Sigmoid colon (tissue), 7 donors: ENCODE data around the gene FSTL4. TPM values are rescaled to one million over a fixed set of nuclear protein-coding genes. Genes with fewer than 3 reads are reported as not detected.

Source experiments
- DNase-seq: peaks from one replicate; pipeline ENCODE4 v3.0.0-alpha.2; 2019
- H3K27ac ChIP-seq, 4 donors: fragments of 200-600 bp; sonication (generic); one replicate each; pipeline ENCODE4 v1.5.1; 2016 to 2019; ENCODE audit warnings: mild to moderate bottlenecking in 1 of 4
- H3K27me3 ChIP-seq, 3 donors: fragments of 200-600 bp; sonication (generic); one replicate each; pipeline ENCODE4 v1.5.1; 2019; ENCODE audit warnings: mild to moderate bottlenecking in 1 of 3
- H3K36me3 ChIP-seq, 4 donors: fragments of 200-600 bp; sonication (generic); one replicate each; pipeline ENCODE4 v1.5.1; 2016 to 2019
- H3K4me1 ChIP-seq, 4 donors: fragments of 200-600 bp; sonication (generic); one replicate each; pipeline ENCODE4 v1.5.1; 2017 to 2019
- H3K4me3 ChIP-seq, 4 donors: fragments of 200-600 bp; sonication (generic); one replicate each; pipeline ENCODE4 v1.5.1; 2017 to 2019; ENCODE audit warnings: mild to moderate bottlenecking in 2 of 4, moderate library complexity in 1 of 4
- H3K9me3 ChIP-seq, 4 donors: fragments of 200-600 bp in 3 of 4; sonication (generic) in 3 of 4; one replicate each; pipeline versions ENCODE4 v1.5.1 to v1.6.1; 2013 to 2019
- EP300 ChIP-seq, 4 donors: sonication (generic); formaldehyde crosslinking; IDR thresholded peaks; one replicate each; pipeline ENCODE4 v1.6.1; 2017; ENCODE audit warnings: antibody characterized with exemption in 4 of 4
- POLR2A ChIP-seq, 2 donors: fragments of 450-650 bp; IDR thresholded peaks; one replicate each; pipeline ENCODE4 v1.6.1; 2016; ENCODE audit warnings: antibody characterized with exemption in 2 of 2, mild to moderate bottlenecking in 2 of 2, moderate library complexity in 2 of 2
- POLR2AphosphoS5 ChIP-seq, 4 donors: sonication (generic); formaldehyde crosslinking; IDR thresholded peaks; one replicate each; pipeline ENCODE4 v1.6.1; 2017; ENCODE audit warnings: antibody characterized with exemption in 4 of 4
- WGBS, 2 donors: extraction: QIAGEN DNeasy Blood & Tissue Kit; methylation state at CpG; one replicate each; pipeline ENCODE4 v1.1.7; 2013; 5-methylcytosine and 5-hydroxymethylcytosine counted together
- intact Hi-C: fragments of 100-400 bp; cut with DNase I; formaldehyde crosslinking; loops from one replicate; pipeline ENCODE4 v1.15.1; 2023
- polyA plus RNA-seq, 3 donors: library from polyadenylated mRNA; stranded (reverse); fragments of 200-250 nt; gene quantifications; one replicate each; pipeline ENCODE4 v1.2.3, GENCODE V29; 2013
- total RNA-seq, 4 donors: library from RNA; depleted of rRNA; stranded (reverse); fragments of >200 nt; gene quantifications; one replicate each; pipeline ENCODE4 v1.1.0, GENCODE V29; 2016
- TF ChIP-seq, protein P1 (sequence below), 4 experiments: fragments of 450-650 bp in 3 of 4; fragments of 200-600 bp in 1 of 4; IDR thresholded peaks; one replicate each; pipeline ENCODE4 v1.5.1; 2016 to 2019; ENCODE audit warnings: antibody characterized with exemption in 4 of 4, mild to moderate bottlenecking in 3 of 4, moderate library complexity in 2 of 4
- donor health status: healthy with polysubstance abuse.
- donor health status: Bipolar disorder and iron deficiency.
- donor health status: healthy.

The FSTL4 gene
- total and polyA plus RNA-seq, 7 donors, result 0.23 to 0.45 (median 0.28) TPM; not detected in 4

DNA sequence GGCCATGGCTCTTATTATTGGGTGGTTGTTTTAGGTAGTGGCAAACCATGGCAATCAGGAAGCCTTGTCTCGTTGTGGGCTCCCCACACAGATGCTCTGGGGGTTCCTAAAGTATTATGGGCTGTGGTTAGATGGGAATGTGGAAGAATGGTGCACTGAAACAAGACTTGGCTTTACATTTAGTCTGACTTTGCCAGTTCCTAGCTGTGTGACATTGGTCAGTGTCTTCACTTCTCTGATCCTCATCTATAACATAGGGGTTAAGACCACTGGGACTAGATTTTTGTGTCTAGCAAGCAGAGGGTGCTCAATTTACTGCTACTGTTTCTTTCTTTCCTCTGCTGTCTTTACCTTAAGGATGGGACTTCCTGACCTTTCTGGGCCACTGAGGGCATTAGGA, 411.0 kb downstream of the FSTL4 start:
- intact Hi-C loops, result no loop called here
- H3K4me3 ChIP-seq, result no peak overlapping the region
- no peak overlapping the region for H3K27ac ChIP-seq
- no peaks in the 10 kb centered on the region for H3K36me3 ChIP-seq
- no peak for TF ChIP-seq EP300 (IDR thresholded peaks at IDR 0.05)
- no peak for TF ChIP-seq POLR2AphosphoS5 (IDR thresholded peaks at IDR 0.05)
- TF ChIP-seq POLR2A (IDR thresholded peaks at IDR 0.05), result no peak
- peaks cover 0 to 16% (median 0%) of the 10 kb centered on the region in 3 donors for H3K27me3 ChIP-seq
- 65 to 77% methylated on average over 1 of the region's 1 CpG for WGBS, 2 donors
- no peaks in the 10 kb centered on the region for H3K9me3 ChIP-seq
- no peak for DNase-seq
- H3K4me1 ChIP-seq, result no peaks in the 10 kb centered on the region

DNA sequence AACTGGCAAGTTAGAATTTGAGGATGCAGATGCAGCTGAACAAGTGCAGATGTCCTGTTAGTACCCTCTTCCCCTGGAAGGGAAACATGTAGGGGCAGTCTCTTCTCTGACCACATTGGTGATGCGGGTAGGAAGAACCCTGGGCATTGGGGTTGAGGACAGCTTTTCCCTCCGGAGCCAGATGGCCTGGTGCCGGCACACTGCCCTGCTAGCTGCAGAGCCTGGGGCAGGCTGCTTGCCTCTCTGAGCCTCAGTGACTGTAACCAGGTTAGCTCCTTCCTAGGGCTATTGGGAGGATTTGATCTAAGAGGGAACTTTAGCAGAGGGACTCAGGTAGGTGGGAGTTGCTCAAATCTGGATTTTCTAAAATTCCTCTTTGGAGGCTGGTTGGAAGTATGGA, 412.1 kb downstream of the FSTL4 start:
- intact Hi-C loops, result no loop called here
- no peak for DNase-seq
- WGBS, 2 donors, result 93 to 94% methylated on average over 3 of the region's 3 CpGs
- no peak overlapping the region for H3K4me3 ChIP-seq
- TF ChIP-seq, protein P1, sequence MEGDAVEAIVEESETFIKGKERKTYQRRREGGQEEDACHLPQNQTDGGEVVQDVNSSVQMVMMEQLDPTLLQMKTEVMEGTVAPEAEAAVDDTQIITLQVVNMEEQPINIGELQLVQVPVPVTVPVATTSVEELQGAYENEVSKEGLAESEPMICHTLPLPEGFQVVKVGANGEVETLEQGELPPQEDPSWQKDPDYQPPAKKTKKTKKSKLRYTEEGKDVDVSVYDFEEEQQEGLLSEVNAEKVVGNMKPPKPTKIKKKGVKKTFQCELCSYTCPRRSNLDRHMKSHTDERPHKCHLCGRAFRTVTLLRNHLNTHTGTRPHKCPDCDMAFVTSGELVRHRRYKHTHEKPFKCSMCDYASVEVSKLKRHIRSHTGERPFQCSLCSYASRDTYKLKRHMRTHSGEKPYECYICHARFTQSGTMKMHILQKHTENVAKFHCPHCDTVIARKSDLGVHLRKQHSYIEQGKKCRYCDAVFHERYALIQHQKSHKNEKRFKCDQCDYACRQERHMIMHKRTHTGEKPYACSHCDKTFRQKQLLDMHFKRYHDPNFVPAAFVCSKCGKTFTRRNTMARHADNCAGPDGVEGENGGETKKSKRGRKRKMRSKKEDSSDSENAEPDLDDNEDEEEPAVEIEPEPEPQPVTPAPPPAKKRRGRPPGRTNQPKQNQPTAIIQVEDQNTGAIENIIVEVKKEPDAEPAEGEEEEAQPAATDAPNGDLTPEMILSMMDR (IDR thresholded peaks at IDR 0.05), result no peak
- TF ChIP-seq POLR2AphosphoS5 (IDR thresholded peaks at IDR 0.05) (no peak), POLR2A (IDR thresholded peaks at IDR 0.05) (no peak), EP300 (IDR thresholded peaks at IDR 0.05) (no peak)
- peaks cover 0 to 16% (median 0%) of the 10 kb centered on the region in 3 donors for H3K27me3 ChIP-seq
- no peaks in the 10 kb centered on the region for H3K36me3 ChIP-seq
- no peaks in the 10 kb centered on the region for H3K9me3 ChIP-seq
- H3K27ac ChIP-seq, result no peak overlapping the region
- H3K4me1 ChIP-seq, result no peaks in the 10 kb centered on the region

DNA sequence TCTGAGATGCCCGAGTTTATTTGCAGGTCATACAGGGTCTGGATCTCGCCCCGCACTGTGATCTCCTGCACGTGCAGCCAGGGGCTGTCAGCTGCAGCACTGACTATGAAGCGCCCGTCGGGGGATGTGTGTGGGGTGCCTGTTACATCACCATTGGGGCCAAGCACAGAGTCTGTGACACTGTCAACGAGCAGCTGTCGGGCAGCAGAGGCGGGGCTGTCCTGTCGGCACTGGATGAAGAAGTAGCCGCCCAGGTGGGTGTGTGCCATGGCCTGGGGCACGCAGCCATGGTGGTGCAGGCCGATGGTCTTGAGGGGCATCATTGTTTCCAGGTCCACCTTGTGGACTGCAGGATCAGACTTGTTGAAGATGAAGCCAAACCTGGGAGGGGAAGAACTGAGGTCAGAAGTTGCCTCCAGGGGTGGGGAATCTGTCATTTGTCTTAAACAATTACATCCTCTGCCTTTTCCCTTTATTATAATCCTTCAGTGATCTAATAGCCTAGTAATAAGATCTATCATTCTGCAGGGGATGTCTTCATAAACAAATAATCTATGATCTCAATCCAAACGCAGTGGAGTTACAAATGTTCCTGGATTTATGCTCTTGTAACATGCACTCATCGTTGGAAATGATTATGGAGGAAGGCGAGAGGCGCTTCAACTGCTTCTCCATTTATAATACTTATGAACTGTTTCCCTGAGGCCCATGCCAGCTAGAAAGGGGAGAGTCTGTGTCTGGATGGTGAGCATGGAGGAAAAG, 412.7 kb downstream of the FSTL4 start:
- 53 to 76% methylated on average over 18 of the region's 18 CpGs for WGBS, 2 donors
- no peak overlapping the region for H3K27ac ChIP-seq
- H3K4me3 ChIP-seq, result no peak overlapping the region
- intact Hi-C loops, result no loop called here
- DNase-seq, result no peak
- no peaks in the 10 kb centered on the region for H3K36me3 ChIP-seq
- H3K27me3 ChIP-seq, result peaks cover 0 to 16% (median 0%) of the 10 kb centered on the region in 3 donors
- H3K4me1 ChIP-seq, result no peaks in the 10 kb centered on the region
- H3K9me3 ChIP-seq, result no peaks in the 10 kb centered on the region
- TF ChIP-seq POLR2AphosphoS5 (IDR thresholded peaks at IDR 0.05) (no peak), POLR2A (IDR thresholded peaks at IDR 0.05) (no peak), EP300 (IDR thresholded peaks at IDR 0.05) (no peak)
- TF ChIP-seq, protein P1 (IDR thresholded peaks at IDR 0.05), result no peak

DNA sequence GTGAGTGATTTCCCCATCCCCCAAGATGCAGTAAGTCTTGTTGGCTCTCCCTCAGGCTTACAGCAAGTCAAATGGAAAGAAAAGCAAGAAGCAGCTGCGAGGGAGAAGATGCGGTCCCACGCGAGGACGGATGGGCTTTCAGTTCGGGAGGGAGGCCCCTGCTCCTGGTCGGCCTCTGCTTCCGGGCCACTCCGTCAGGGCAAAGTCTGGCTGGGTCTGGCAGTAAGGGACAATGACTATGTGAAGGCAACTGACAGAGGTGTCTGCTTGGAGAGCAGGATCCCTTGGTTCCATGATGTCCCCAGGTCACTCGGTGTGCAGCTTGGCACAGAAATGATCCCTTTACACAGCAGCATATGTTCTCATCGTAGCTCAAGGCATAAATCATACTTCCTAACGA, 413.8 kb downstream of the FSTL4 start:
- DNase-seq, result no peak
- 90 to 92% methylated on average over 12 of the region's 12 CpGs for WGBS, 2 donors
- H3K4me3 ChIP-seq, result no peak overlapping the region

DNA sequence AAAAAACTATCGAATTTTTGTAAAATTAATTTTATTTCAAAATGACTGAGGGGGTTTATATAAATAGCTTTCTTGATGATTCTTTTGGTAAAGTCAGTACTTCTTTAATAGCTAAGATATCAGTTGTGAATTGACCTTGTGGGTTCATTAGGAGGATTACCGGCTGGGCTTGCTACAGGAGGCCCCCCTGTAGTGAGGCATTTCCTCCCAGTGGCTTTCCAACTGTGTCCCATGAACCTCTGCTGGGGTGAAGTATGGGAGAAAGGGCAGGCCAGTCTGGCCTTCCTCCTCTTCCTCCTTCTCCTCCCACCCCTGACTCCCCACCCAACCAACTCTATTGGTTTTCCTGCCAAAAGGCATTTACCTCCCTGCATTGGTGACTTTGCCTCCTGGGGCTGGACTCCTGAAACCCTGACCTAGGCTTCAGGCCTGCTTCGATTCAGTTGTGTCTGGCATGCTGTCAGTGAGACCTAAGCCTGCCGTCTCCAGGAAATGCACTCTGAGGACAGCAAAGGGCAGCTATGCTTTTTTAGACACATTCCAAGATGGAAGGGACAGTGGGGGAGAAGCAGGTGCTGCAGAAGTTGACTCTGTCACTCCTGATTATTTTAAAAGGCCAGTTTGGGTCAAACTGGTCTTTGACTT, 415.8 kb downstream of the FSTL4 start:
- TF ChIP-seq POLR2A (IDR thresholded peaks at IDR 0.05) (no peak), EP300 (IDR thresholded peaks at IDR 0.05) (no peak), POLR2AphosphoS5 (IDR thresholded peaks at IDR 0.05) (no peak)
- TF ChIP-seq, protein P1 (IDR thresholded peaks at IDR 0.05), result no peak
- no peaks in the 10 kb centered on the region for H3K36me3 ChIP-seq
- peaks cover 0 to 5% (median 0%) of the 10 kb centered on the region in 3 donors for H3K27me3 ChIP-seq
- DNase-seq, result no peak
- H3K9me3 ChIP-seq, result no peaks in the 10 kb centered on the region
- no peaks in the 10 kb centered on the region for H3K4me1 ChIP-seq
- no peak overlapping the region for H3K27ac ChIP-seq
- 68 to 79% methylated on average over 4 of the region's 4 CpGs for WGBS, 2 donors
- no peak overlapping the region for H3K4me3 ChIP-seq
- intact Hi-C loops, result no loop called here

More for the DNA sequence above, 413.8 kb downstream of the FSTL4 start:
- intact Hi-C loops, result no loop called here
- peaks cover 0 to 16% (median 0%) of the 10 kb centered on the region in 3 donors for H3K27me3 ChIP-seq
- TF ChIP-seq, protein P1 (IDR thresholded peaks at IDR 0.05), result no peak
- TF ChIP-seq POLR2AphosphoS5 (IDR thresholded peaks at IDR 0.05), result no peak
- no peak for TF ChIP-seq POLR2A (IDR thresholded peaks at IDR 0.05)
- no peak for TF ChIP-seq EP300 (IDR thresholded peaks at IDR 0.05)
- no peaks in the 10 kb centered on the region for H3K4me1 ChIP-seq
- H3K9me3 ChIP-seq, result no peaks in the 10 kb centered on the region
- H3K36me3 ChIP-seq, result no peaks in the 10 kb centered on the region
- H3K27ac ChIP-seq, result no peak overlapping the region
